Astrocyte (in vitro differentiated cells and primary cell): ENCODE data around the gene IRF1.

Experiments used
- CTCF ChIP-seq: IDR thresholded peaks from 2 replicates; pipeline ENCODE4 v1.5.1; 2011; ENCODE audit warnings: low read depth, mild to moderate bottlenecking, inconsistent platforms, low read length, moderate library complexity; ENCODE audit not compliant: insufficient read depth
- EZH2 ChIP-seq: IDR thresholded peaks from 2 replicates; pipeline ENCODE4 v1.6.1; 2012; ENCODE audit warnings: mild to moderate bottlenecking, low read length, inconsistent platforms; ENCODE audit not compliant: insufficient read depth

GRCh38 chr5:132458651-132459030 lies 31.9 kb downstream of the IRF1 start:
- no peak for TF ChIP-seq CTCF
- no peak for TF ChIP-seq EZH2
